ENCODE data around the gene HTD2.
"Not testable (repeated sequence)": the region's sequence is repeated elsewhere in the genome, so short reads cannot be mapped to it uniquely, and the experiment has no call there.

Gene HTD2

GRCh38 chr3:58334506-58334884, 28.2 kb downstream of the HTD2 start:
- Histone ChIP-seq H3K4me2 (ENCODE audit: low read length) (no peak overlapping the region), H3K9ac (ENCODE audit: low read length) (no peak overlapping the region), H3K4me1 (ENCODE audit: low read length) (peaks cover 13% of the 10 kb centered on the region), H3K79me2 (ENCODE audit: low read length) (peaks cover 10% of the 10 kb centered on the region; the same call in 1 of the 2 replicates), H3K4me3 (ENCODE audit: low read length) (no peak overlapping the region), H4K20me1 (ENCODE audit: insufficient read depth, low read length) (no peaks in the 10 kb centered on the region), H3K27me3 (ENCODE audit: low read depth, low read length) (no peaks in the 10 kb centered on the region), H3K27ac (ENCODE audit: low read length) (no peak overlapping the region), H3K36me3 (replicated peaks; ENCODE audit: low read depth, low read length) (no peaks in the 10 kb centered on the region), H2AFZ (ENCODE audit: low read depth, low read length) (no peak overlapping the region), H3K9me3 (ENCODE audit: insufficient read depth, low read length) (no peaks in the 10 kb centered on the region)
- TF ChIP-seq EZH2phosphoT487 (IDR thresholded peaks at IDR 0.05; ENCODE audit: low read depth) (no peak), CTCF (IDR thresholded peaks at IDR 0.05; ENCODE audit: low read depth, low read length) (no peak)

GRCh38 chr3:58335652-58335947, 29.3 kb downstream of the HTD2 start:
- H3K27ac ChIP-seq (ENCODE audit: low read length): no peak overlapping the region
- no peak overlapping the region for H3K4me3 ChIP-seq (ENCODE audit: low read length)
- H3K36me3 ChIP-seq (replicated peaks; ENCODE audit: low read depth, low read length): no peaks in the 10 kb centered on the region
- no peak overlapping the region for H3K4me2 ChIP-seq (ENCODE audit: low read length)
- no peaks in the 10 kb centered on the region for H3K27me3 ChIP-seq (ENCODE audit: low read depth, low read length)
- H2AFZ ChIP-seq (ENCODE audit: low read depth, low read length): no peak overlapping the region
- no peaks in the 10 kb centered on the region for H4K20me1 ChIP-seq (ENCODE audit: insufficient read depth, low read length)
- TF ChIP-seq EZH2phosphoT487 (IDR thresholded peaks at IDR 0.05; ENCODE audit: low read depth) (no peak), CTCF (IDR thresholded peaks at IDR 0.05; ENCODE audit: low read depth, low read length) (no peak)
- H3K9me3 ChIP-seq (ENCODE audit: insufficient read depth, low read length): no peaks in the 10 kb centered on the region
- H3K9ac ChIP-seq (ENCODE audit: low read length): no peak overlapping the region
- peaks cover 13% of the 10 kb centered on the region for H3K4me1 ChIP-seq (ENCODE audit: low read length)
- H3K79me2 ChIP-seq (ENCODE audit: low read length): peaks cover 10% of the 10 kb centered on the region; the same call in 1 of the 2 replicates

- TF ChIP-seq EZH2phosphoT487 (IDR thresholded peaks at IDR 0.05; ENCODE audit: low read depth) (no peak), CTCF (IDR thresholded peaks at IDR 0.05; ENCODE audit: low read depth, low read length) (no peak)
- Histone ChIP-seq H2AFZ (ENCODE audit: low read depth, low read length) (no peak overlapping the region), H3K79me2 (ENCODE audit: low read length) (peaks cover 10% of the 10 kb centered on the region; the same call in 1 of the 2 replicates), H3K27me3 (ENCODE audit: low read depth, low read length) (no peaks in the 10 kb centered on the region), H3K4me3 (ENCODE audit: low read length) (no peak overlapping the region), H3K9ac (ENCODE audit: low read length) (no peak overlapping the region), H3K4me1 (ENCODE audit: low read length) (peaks cover 13% of the 10 kb centered on the region), H3K36me3 (replicated peaks; ENCODE audit: low read depth, low read length) (no peaks in the 10 kb centered on the region), H3K9me3 (ENCODE audit: insufficient read depth, low read length) (no peaks in the 10 kb centered on the region), H3K27ac (ENCODE audit: low read length) (no peak overlapping the region), H4K20me1 (ENCODE audit: insufficient read depth, low read length) (no peaks in the 10 kb centered on the region), H3K4me2 (ENCODE audit: low read length) (no peak overlapping the region)
Measured at GRCh38 chr3:58336135-58336882, 30.0 kb downstream of the HTD2 start.

GRCh38 chr3:58337190-58337589, 30.9 kb downstream of the HTD2 start:
- no peaks in the 10 kb centered on the region for H3K27me3 ChIP-seq (ENCODE audit: low read depth, low read length)
- H3K4me2 ChIP-seq (ENCODE audit: low read length): no peak overlapping the region
- H3K79me2 ChIP-seq (ENCODE audit: low read length): peaks cover 10% of the 10 kb centered on the region; the same call in 1 of the 2 replicates
- H3K27ac ChIP-seq (ENCODE audit: low read length): no peak overlapping the region
- H3K9ac ChIP-seq (ENCODE audit: low read length): no peak overlapping the region
- H3K4me3 ChIP-seq (ENCODE audit: low read length): no peak overlapping the region
- no peak for TF ChIP-seq CTCF (IDR thresholded peaks at IDR 0.05; ENCODE audit: low read depth, low read length)
- TF ChIP-seq EZH2phosphoT487 (IDR thresholded peaks at IDR 0.05; ENCODE audit: low read depth): no peak
- H2AFZ ChIP-seq (ENCODE audit: low read depth, low read length): no peak overlapping the region
- no peaks in the 10 kb centered on the region for H3K9me3 ChIP-seq (ENCODE audit: insufficient read depth, low read length)
- H3K4me1 ChIP-seq (ENCODE audit: low read length): peaks cover 10% of the 10 kb centered on the region
- H3K36me3 ChIP-seq (replicated peaks; ENCODE audit: low read depth, low read length): no peaks in the 10 kb centered on the region
- no peaks in the 10 kb centered on the region for H4K20me1 ChIP-seq (ENCODE audit: insufficient read depth, low read length)

GRCh38 chr3:58339146-58339545, 32.8 kb downstream of the HTD2 start:
- H3K36me3 ChIP-seq (replicated peaks; ENCODE audit: low read depth, low read length); H3K27me3 ChIP-seq (ENCODE audit: low read depth, low read length); H3K9me3 ChIP-seq (ENCODE audit: insufficient read depth, low read length); H3K79me2 ChIP-seq (ENCODE audit: low read length); H3K4me3 ChIP-seq (ENCODE audit: low read length); H4K20me1 ChIP-seq (ENCODE audit: insufficient read depth, low read length); H3K4me2 ChIP-seq (ENCODE audit: low read length); H3K9ac ChIP-seq (ENCODE audit: low read length); H3K27ac ChIP-seq (ENCODE audit: low read length); H3K4me1 ChIP-seq (ENCODE audit: low read length); H2AFZ ChIP-seq (ENCODE audit: low read depth, low read length): not testable (repeated sequence)
